ENCODE measurements around the gene DOCK11.

DNA sequence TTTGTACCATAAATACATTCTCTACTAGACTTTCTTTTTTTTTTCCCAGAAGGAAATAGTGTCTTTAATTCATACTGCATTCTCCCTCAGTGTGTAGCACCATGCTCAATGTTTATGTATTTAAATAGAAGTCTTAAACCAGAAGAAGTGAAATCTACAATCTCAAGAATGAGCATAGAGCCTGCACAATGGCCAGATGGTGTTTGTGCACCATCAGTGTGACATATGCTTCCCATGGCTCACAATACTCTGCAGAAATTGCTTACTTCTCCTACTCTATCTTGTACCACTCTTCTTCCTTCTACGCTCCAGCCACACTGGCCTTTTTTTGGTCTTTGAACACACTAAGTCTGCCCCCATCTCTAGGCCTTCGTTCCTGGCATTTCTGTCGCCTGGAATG, 2.6 kb upstream of the DOCK11 start:
- no peak for TF ChIP-seq POLR2A (IDR thresholded peaks at IDR 0.05)
- no peak for TF ChIP-seq CTCF (IDR thresholded peaks at IDR 0.05)
